ENCODE results near the gene FBN2.

DNA sequence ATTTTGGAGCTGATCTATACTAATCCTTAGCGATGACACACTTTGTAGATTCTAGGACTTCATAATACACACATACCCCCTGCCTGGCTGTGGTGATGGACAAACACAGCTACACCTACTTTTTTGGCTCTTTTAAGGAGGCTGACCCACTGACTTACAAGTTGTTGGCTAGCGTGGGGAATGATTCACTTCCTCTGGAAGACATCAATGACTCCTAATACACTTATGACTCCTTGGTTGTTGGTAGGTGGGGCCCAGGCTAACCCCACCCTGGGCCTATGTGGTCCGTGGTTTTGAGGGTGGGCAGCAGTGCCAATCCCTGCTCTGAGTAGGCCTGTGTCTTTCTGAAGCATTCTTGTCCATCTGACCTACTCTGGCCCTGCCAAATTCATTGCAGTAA is 310.0 kb downstream of the FBN2 start:
- TF ChIP-seq, protein P1, sequence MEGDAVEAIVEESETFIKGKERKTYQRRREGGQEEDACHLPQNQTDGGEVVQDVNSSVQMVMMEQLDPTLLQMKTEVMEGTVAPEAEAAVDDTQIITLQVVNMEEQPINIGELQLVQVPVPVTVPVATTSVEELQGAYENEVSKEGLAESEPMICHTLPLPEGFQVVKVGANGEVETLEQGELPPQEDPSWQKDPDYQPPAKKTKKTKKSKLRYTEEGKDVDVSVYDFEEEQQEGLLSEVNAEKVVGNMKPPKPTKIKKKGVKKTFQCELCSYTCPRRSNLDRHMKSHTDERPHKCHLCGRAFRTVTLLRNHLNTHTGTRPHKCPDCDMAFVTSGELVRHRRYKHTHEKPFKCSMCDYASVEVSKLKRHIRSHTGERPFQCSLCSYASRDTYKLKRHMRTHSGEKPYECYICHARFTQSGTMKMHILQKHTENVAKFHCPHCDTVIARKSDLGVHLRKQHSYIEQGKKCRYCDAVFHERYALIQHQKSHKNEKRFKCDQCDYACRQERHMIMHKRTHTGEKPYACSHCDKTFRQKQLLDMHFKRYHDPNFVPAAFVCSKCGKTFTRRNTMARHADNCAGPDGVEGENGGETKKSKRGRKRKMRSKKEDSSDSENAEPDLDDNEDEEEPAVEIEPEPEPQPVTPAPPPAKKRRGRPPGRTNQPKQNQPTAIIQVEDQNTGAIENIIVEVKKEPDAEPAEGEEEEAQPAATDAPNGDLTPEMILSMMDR (IDR thresholded peaks at IDR 0.05): no peak
- no peak for TF ChIP-seq POLR2A (IDR thresholded peaks at IDR 0.05)
